Measurements from ENCODE around the gene PRKCZ. TPM values are rescaled to one million over a fixed set of nuclear protein-coding genes. Genes with fewer than 3 reads are reported as not detected.

Gene PRKCZ
- total and polyA plus RNA-seq, 12 donors: 8.4 to 18.4 (median 14.5) TPM

GRCh38 chr1:2166695-2167094 is 116.5 kb downstream of the PRKCZ start:
- no peak for TF ChIP-seq CTCF (IDR thresholded peaks at IDR 0.05)
- DNase-seq: no peak
- Histone ChIP-seq H3K36me3 (no peaks in the 10 kb centered on the region), H3K9me3 (no peaks in the 10 kb centered on the region), H3K27ac (no peak overlapping the region), H3K4me3 (no peak overlapping the region), H3K4me1 (no peaks in the 10 kb centered on the region), H3K27me3 (no peaks in the 10 kb centered on the region)
- ATAC-seq: no peak
- 92 to 93% methylated on average over 10 of the region's 10 CpGs for WGBS, 2 donors
- intact Hi-C loops (cut with DNase I): loop anchor here in 3 of 10 donors (10.0 kb wide), 2 partner anchors 72 to 222 kb away; no protein-coding TSS in a partner anchor

- WGBS, 2 donors: 93 to 95% methylated on average over 13 of the region's 13 CpGs
- no peaks in the 10 kb centered on the region for H3K27me3 ChIP-seq
- DNase-seq: no peak
- no peak overlapping the region for H3K27ac ChIP-seq
- TF ChIP-seq CTCF (IDR thresholded peaks at IDR 0.05): no peak
- no peaks in the 10 kb centered on the region for H3K9me3 ChIP-seq
- no peaks in the 10 kb centered on the region for H3K4me1 ChIP-seq
- ATAC-seq: no peak
- intact Hi-C loops (cut with DNase I): loop anchor here in 3 of 10 donors (10.0 kb wide), 2 partner anchors 73 to 223 kb away; no protein-coding TSS in a partner anchor
- no peaks in the 10 kb centered on the region for H3K36me3 ChIP-seq
- no peak overlapping the region for H3K4me3 ChIP-seq
Observed at GRCh38 chr1:2168090-2168489, 117.9 kb downstream of the PRKCZ start.

- Histone ChIP-seq H3K4me3 (no peak overlapping the region), H3K27ac (no peak overlapping the region), H3K27me3 (no peaks in the 10 kb centered on the region), H3K36me3 (no peaks in the 10 kb centered on the region), H3K9me3 (no peaks in the 10 kb centered on the region), H3K4me1 (no peaks in the 10 kb centered on the region)
- DNase-seq: no peak
- no peak for TF ChIP-seq CTCF (IDR thresholded peaks at IDR 0.05)
- 93% methylated on average over 12 of the region's 12 CpGs for WGBS, 2 donors
- intact Hi-C loops (cut with DNase I): loop anchor here in 3 of 10 donors (10.0 kb wide), 2 partner anchors 74 to 224 kb away; no protein-coding TSS in a partner anchor
- no peak for ATAC-seq
Observed at GRCh38 chr1:2168535-2168934, 118.3 kb downstream of the PRKCZ start.

GRCh38 chr1:2169200-2169836 is 119.1 kb downstream of the PRKCZ start:
- ATAC-seq (no peak), DNase-seq (no peak)
- Histone ChIP-seq H3K27me3 (no peaks in the 10 kb centered on the region), H3K27ac (no peak overlapping the region), H3K4me1 (peaks cover 0 to 6% (median 3%) of the 10 kb centered on the region in 9 donors), H3K9me3 (no peaks in the 10 kb centered on the region), H3K4me3 (no peak overlapping the region), H3K36me3 (no peaks in the 10 kb centered on the region)
- TF ChIP-seq CTCF (IDR thresholded peaks at IDR 0.05): no peak
- 93 to 95% methylated on average over 37 to 43 of the region's 43 CpGs for WGBS, 2 donors
- intact Hi-C loops (cut with DNase I): loop anchor here in 3 of 10 donors (10.0 kb wide), 2 partner anchors 75 to 225 kb away; no protein-coding TSS in a partner anchor
